ENCODE measurements around the gene TBC1D3L.
"Not testable (repeated sequence)": the region's sequence is repeated elsewhere in the genome, so short reads cannot be mapped to it uniquely, and the experiment has no call there.

The TBC1D3L gene

DNA sequence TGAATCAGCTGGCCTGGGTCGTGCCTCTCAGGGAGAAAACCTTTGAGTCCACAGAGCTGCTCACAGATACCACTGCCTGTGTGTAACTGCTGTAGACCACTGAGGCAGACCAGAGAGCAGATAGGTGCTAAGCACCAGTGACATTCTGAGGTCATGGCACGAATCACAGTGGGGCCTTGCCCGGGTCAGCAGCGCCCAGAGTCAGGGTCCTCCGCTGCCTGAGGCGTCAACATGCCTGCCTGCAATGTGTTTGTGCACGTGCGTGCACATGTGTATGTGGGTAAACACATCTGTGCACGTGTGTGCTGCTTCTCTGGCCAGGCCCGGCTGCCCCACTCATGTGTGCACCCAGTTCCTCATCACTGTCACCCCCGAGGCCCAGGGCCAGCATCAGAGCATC lies at the start of gene TBC1D3L:
Gene TBC1D3L (minus strand): TSS at position 101 of the 400 bp plus-strand sequence. CDS start 1,540 bp downstream, outside the sequence.
- DNase-seq: not testable (repeated sequence)

DNA sequence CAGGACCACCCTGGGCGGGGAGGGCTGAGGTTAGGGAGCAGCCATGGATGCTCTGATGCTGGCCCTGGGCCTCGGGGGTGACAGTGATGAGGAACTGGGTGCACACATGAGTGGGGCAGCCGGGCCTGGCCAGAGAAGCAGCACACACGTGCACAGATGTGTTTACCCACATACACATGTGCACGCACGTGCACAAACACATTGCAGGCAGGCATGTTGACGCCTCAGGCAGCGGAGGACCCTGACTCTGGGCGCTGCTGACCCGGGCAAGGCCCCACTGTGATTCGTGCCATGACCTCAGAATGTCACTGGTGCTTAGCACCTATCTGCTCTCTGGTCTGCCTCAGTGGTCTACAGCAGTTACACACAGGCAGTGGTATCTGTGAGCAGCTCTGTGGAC lies 14.8 kb upstream of the TBC1D3L start, which contains the start of gene TBC1D3D:
Gene TBC1D3D (plus strand): TSS at position 301 of the 400 bp plus-strand sequence. CDS start 1,585 bp downstream, outside the sequence.
- DNase-seq: not testable (repeated sequence)
